K562 (cell line): ENCODE measurements around the gene WNT7A.

Experiments
- RBM25 ChIP-seq: fragments of 200-400 bp; formaldehyde crosslinking; IDR thresholded peaks from 2 replicates; pipeline ENCODE4 v1.6.1; 2018; ENCODE audit warnings: low read length, low read depth, moderate library complexity; ENCODE audit not compliant: severe bottlenecking
- REST ChIP-seq, 2 experiments: fragments of 450-650 bp; formaldehyde crosslinking in 1 of 2; IDR thresholded peaks; 2 replicates each; pipeline versions ENCODE4 v1.4.0 to v1.6.1; 2014 to 2020; ENCODE audit warnings: mild to moderate bottlenecking in 2 of 2, borderline replicate concordance in 1 of 2, low read depth in 1 of 2
- SAFB ChIP-seq: fragments of 200-400 bp; formaldehyde crosslinking; IDR thresholded peaks from 2 replicates; pipeline ENCODE4 v1.6.1; 2017; ENCODE audit warnings: low read depth, low read length, borderline replicate concordance
- TF ChIP-seq, protein P1 (sequence below), 2 experiments: fragments of 450-650 bp; IDR thresholded peaks; 2 replicates each; pipeline ENCODE4 v1.6.1; 2018; ENCODE audit warnings: mild to moderate bottlenecking in 2 of 2, low read depth in 1 of 2; ENCODE audit not compliant: partially characterized antibody in 2 of 2

- TF ChIP-seq, protein P1, sequence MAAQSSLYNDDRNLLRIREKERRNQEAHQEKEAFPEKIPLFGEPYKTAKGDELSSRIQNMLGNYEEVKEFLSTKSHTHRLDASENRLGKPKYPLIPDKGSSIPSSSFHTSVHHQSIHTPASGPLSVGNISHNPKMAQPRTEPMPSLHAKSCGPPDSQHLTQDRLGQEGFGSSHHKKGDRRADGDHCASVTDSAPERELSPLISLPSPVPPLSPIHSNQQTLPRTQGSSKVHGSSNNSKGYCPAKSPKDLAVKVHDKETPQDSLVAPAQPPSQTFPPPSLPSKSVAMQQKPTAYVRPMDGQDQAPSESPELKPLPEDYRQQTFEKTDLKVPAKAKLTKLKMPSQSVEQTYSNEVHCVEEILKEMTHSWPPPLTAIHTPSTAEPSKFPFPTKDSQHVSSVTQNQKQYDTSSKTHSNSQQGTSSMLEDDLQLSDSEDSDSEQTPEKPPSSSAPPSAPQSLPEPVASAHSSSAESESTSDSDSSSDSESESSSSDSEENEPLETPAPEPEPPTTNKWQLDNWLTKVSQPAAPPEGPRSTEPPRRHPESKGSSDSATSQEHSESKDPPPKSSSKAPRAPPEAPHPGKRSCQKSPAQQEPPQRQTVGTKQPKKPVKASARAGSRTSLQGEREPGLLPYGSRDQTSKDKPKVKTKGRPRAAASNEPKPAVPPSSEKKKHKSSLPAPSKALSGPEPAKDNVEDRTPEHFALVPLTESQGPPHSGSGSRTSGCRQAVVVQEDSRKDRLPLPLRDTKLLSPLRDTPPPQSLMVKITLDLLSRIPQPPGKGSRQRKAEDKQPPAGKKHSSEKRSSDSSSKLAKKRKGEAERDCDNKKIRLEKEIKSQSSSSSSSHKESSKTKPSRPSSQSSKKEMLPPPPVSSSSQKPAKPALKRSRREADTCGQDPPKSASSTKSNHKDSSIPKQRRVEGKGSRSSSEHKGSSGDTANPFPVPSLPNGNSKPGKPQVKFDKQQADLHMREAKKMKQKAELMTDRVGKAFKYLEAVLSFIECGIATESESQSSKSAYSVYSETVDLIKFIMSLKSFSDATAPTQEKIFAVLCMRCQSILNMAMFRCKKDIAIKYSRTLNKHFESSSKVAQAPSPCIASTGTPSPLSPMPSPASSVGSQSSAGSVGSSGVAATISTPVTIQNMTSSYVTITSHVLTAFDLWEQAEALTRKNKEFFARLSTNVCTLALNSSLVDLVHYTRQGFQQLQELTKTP (IDR thresholded peaks at IDR 0.05; ENCODE audit: low read depth in 1 of 2, partially characterized antibody in 2 of 2), result no peak
- TF ChIP-seq RBM25 (no peak), REST (IDR thresholded peaks at IDR 0.05; ENCODE audit: borderline replicate concordance) (no peak), REST (CRISPR knock-in tag; IDR thresholded peaks at IDR 0.05; ENCODE audit: low read depth) (no peak), SAFB (no peak)
Observed at GRCh38 chr3:13863382-13863952, 16.4 kb downstream of the WNT7A start.
